Bronchial epithelial cell (primary cell): ENCODE results near the gene CACNA2D3. TPM values are rescaled to one million over a fixed set of nuclear protein-coding genes. Genes with fewer than 3 reads are reported as not detected.

ENCODE experiments used
- DNase-seq: peaks from one replicate; pipeline ENCODE4 v3.0.0-alpha.2; 2010; ENCODE audit warnings: low read depth
- FAIRE-seq: peaks from 2 replicates; lab custom pipeline; 2011; peaks lifted over from hg19 to GRCh38; lab: Jason Lieb, UNC
- H3K27me3 ChIP-seq: 2 replicates; pipeline ENCODE4 v1.5.1; 2011; ENCODE audit warnings: low read length; ENCODE audit not compliant: control insufficient read depth, insufficient read depth
- H3K36me3 ChIP-seq: 2 replicates; pipeline ENCODE4 v1.5.1; 2011; ENCODE audit warnings: low read length; ENCODE audit not compliant: control insufficient read depth, insufficient read depth
- H3K4me3 ChIP-seq: 2 replicates; pipeline ENCODE4 v1.5.1; 2011; ENCODE audit warnings: mild to moderate bottlenecking, low read depth, low read length, control low read depth
- total RNA-seq: library from RNA; depleted of rRNA; stranded (reverse); fragments of >200 nt; gene quantifications from 2 replicates; pipeline ENCODE4 v1.2.1, GENCODE V29; 2014
- TF ChIP-seq, protein P1 (sequence below): IDR thresholded peaks from 2 replicates; pipeline ENCODE4 v1.5.1; 2011; ENCODE audit warnings: mild to moderate bottlenecking, moderate library complexity, low read length, control low read depth, inconsistent platforms; ENCODE audit not compliant: insufficient read depth, severe bottlenecking

Gene CACNA2D3
- total RNA-seq, 1 donor from 2014 or later: not detected

DNA sequence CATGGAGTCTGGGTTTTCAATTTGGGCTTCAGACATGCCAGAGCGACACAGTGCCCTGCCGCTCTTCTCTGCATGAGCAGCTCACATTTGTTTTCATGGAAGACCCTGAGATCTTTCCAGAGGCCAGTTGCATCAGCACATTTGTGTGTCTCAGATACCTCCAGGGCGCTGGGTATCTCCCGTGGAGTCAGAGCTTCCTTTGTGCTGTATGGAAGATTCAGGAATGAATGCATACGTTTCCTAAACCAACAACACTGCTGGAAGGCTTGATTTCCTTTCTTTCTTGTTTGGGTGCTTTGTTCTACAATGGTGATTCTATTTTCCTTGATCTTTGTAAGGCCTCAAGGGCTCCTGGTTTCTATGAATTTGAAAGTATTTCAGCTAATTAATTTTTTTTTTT is 106.5 kb downstream of the CACNA2D3 start:
- FAIRE-seq (no peak), DNase-seq (no peak)
- no peak overlapping the region for H3K4me3 ChIP-seq
- H3K27me3 ChIP-seq: no peaks in the 10 kb centered on the region
- no peaks in the 10 kb centered on the region for H3K36me3 ChIP-seq
- TF ChIP-seq, protein P1, sequence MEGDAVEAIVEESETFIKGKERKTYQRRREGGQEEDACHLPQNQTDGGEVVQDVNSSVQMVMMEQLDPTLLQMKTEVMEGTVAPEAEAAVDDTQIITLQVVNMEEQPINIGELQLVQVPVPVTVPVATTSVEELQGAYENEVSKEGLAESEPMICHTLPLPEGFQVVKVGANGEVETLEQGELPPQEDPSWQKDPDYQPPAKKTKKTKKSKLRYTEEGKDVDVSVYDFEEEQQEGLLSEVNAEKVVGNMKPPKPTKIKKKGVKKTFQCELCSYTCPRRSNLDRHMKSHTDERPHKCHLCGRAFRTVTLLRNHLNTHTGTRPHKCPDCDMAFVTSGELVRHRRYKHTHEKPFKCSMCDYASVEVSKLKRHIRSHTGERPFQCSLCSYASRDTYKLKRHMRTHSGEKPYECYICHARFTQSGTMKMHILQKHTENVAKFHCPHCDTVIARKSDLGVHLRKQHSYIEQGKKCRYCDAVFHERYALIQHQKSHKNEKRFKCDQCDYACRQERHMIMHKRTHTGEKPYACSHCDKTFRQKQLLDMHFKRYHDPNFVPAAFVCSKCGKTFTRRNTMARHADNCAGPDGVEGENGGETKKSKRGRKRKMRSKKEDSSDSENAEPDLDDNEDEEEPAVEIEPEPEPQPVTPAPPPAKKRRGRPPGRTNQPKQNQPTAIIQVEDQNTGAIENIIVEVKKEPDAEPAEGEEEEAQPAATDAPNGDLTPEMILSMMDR: no peak

DNA sequence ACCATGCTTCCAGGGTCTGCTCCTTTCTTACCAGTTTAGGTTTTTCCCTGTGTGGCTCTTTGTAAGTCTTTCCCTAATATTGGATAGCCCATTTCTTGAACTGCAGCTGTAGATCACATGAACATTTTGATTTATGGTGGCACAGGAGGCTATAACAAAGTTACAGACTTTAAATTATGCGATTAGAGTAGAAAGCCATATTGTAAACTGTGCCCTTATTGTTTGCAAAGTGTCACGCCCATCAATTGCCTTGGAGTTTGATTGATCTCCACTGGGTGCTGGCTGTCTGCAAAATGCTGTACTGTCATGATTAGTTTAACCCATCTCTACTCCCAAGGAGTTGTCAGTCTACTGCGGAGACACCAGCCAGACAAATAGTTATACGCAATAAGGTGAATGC is 110.3 kb downstream of the CACNA2D3 start:
- TF ChIP-seq, protein P1: no peak
- Histone ChIP-seq H3K4me3 (no peak overlapping the region), H3K27me3 (no peaks in the 10 kb centered on the region), H3K36me3 (no peaks in the 10 kb centered on the region)
- FAIRE-seq (no peak), DNase-seq (no peak)

DNA sequence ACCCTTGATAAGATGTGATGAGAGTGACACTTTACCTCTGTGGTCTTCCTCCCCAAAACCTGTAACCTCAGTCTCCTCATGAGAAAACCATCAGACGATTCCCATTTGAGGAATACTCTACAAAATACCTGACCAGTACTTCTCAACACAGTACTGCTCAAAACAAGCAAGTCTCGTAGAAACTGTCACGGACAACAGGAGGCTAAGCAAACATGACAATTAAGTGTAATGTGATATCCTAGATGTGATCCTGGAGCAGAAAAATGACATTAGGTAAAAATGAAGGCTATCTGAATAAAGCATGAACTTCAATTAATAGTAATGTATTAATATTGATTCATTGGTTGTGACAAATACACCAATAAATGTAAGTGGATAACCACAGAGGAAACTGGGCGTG is 113.6 kb downstream of the CACNA2D3 start:
- Histone ChIP-seq H3K36me3 (no peaks in the 10 kb centered on the region), H3K4me3 (no peak overlapping the region), H3K27me3 (no peaks in the 10 kb centered on the region)
- TF ChIP-seq, protein P1: no peak
- DNase-seq (no peak), FAIRE-seq (no peak)

DNA sequence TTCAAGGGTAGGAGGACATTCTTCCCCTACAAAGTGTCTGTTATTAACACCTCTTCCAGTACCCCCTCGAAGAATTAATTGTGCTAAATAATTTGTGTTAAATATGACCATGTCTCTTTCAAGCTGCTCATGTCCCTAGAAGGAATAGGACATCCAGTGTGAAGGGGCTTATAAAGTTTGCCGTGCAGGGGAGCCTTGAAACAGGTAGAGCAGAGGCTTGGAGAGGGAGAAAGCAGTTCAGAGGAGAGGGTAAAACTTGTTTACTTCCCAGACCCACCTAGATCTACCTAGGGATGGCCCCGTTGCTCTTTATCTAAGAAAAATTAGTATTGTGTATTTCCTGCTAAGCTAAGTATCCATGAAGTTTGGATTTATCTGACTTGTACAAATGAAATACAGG is 114.8 kb downstream of the CACNA2D3 start:
- no peaks in the 10 kb centered on the region for H3K27me3 ChIP-seq
- no peak for DNase-seq
- TF ChIP-seq, protein P1: no peak
- no peaks in the 10 kb centered on the region for H3K36me3 ChIP-seq
- no peak for FAIRE-seq
- no peak overlapping the region for H3K4me3 ChIP-seq

DNA sequence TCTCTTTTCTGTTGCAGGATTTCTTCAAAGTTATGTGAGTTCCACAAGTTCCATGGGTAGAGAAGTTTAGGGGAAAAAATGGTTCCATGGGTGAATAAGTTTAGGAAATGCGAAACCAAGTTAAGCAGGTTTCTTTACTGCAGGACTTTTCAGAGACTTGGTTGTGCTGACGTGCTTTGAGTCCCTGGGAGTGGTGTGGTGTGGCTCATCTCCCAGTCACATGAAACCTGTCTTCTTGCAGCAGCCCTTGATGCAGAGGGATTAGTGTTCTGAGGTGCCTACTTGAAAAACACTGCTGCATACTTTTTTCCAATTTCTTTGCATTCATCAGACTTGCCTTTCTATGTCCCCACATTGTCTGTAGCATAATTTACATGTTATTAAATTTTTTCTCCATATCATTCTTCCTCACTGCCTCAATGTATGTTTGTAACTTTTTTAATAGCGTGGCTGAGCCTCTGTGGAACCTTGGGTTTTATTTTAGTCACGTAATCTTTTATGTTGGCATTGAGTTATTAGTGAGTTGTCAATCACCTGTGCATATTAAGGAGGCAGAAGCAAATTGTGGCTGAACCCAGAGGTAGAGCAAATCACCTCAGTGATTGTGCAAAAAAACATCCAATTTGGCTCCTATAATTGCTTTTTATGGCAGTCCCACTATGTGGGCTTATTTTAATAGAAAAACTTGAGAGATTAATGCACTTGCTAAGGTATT is 115.6 kb downstream of the CACNA2D3 start:
- FAIRE-seq (no peak), DNase-seq (no peak)
- TF ChIP-seq, protein P1: no peak
- no peaks in the 10 kb centered on the region for H3K36me3 ChIP-seq
- H3K27me3 ChIP-seq: no peaks in the 10 kb centered on the region
- H3K4me3 ChIP-seq: no peak overlapping the region

DNA sequence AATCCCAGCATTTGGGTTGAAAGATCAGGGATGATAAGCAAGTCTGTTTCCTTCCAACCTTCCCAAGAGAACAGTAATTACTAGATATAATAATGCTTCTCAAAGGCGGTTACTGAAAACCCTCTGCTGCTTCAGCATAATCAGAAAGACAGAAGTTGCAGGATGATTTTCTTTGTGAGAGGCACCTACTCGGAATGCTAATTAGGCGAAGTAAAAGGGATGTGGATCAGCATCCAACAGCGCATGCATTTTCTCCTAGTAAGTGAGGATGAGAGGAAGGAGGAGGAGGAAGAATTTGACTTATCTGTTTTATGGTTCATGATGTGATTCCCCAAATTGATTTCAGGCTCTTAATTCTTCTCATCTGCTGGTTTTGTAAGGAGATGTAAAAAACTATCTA is 118.0 kb downstream of the CACNA2D3 start:
- FAIRE-seq: no peak
- TF ChIP-seq, protein P1: no peak
- H3K36me3 ChIP-seq: no peaks in the 10 kb centered on the region

More for the DNA sequence above, 118.0 kb downstream of the CACNA2D3 start:
- no peaks in the 10 kb centered on the region for H3K27me3 ChIP-seq
- no peak overlapping the region for H3K4me3 ChIP-seq
- DNase-seq: no peak
